HepG2 (cell line): Measurements from ENCODE around the gene KRT84. TPM values are rescaled to one million over a fixed set of nuclear protein-coding genes. Genes with fewer than 3 reads are reported as not detected.

Source experiments
- ATAC-seq: fragments of 200-7000 bp; cut with Tn5 transposase; 3 replicates; pipeline ENCODE4 v1.9.1; 2020; ENCODE audit warnings: mild to moderate bottlenecking, moderate library complexity
- BruUV-seq: library from RNA; stranded (reverse); fragments of 400-500 nt; replicated peaks from 2 replicates; lab custom pipeline; 2021; lab: Mats Ljungman, UMichigan
- CTCF ChIA-PET: fragments of 300-600 bp; formaldehyde crosslinking; extraction: SDS; loops from one replicate; lab custom pipeline; 2021; ENCODE audit warnings: low total read pairs, inconsistent platforms, low intra/inter-chr PET ratio; lab: Yijun Ruan, JAX
- POLR2A ChIA-PET: fragments of 350-600 bp; sonication (Branson Sonifier 250); formaldehyde crosslinking; loops from one replicate; lab custom pipeline; 2020; ENCODE audit warnings: antibody characterized with exemption, inconsistent platforms; lab: Yijun Ruan, JAX
- DNase-seq: peaks from one replicate; pipeline ENCODE4 v3.0.0-alpha.2; 2015; ENCODE audit warnings: low spot score
- FAIRE-seq: peaks from 3 replicates; lab custom pipeline; 2011; peaks lifted over from hg19 to GRCh38; lab: Jason Lieb, UNC
- H2AFZ ChIP-seq: one replicate; pipeline ENCODE4 v1.6.1; 2011; ENCODE audit warnings: low read length, inconsistent platforms
- H3K27ac ChIP-seq: fragments of 300-600 bp; 3 replicates; pipeline ENCODE4 v1.8.0; 2011; ENCODE audit warnings: mixed run types, mild to moderate bottlenecking, mixed read lengths, low read length, inconsistent platforms; ENCODE audit not compliant: insufficient read depth; ENCODE audit errors: extremely low read length
- H3K27me3 ChIP-seq, 2 experiments: fragments of 200-600 bp in 1 of 2; 2 replicates in 1 of 2; 3 replicates in 1 of 2; pipeline versions ENCODE4 v1.6.0 to v1.8.0; 2011; ENCODE audit warnings: low read length in 2 of 2, mild to moderate bottlenecking in 2 of 2, moderate library complexity in 2 of 2, inconsistent platforms in 1 of 2; ENCODE audit not compliant: insufficient read depth in 2 of 2, control insufficient read depth in 1 of 2
- H3K36me3 ChIP-seq, 2 experiments: fragments of 200-600 bp in 1 of 2; replicated peaks in 1 of 2; 2 replicates in 1 of 2; 3 replicates in 1 of 2; pipeline versions ENCODE4 v1.5.1 to v1.8.0; 2011; ENCODE audit warnings: low read length in 2 of 2, inconsistent platforms in 1 of 2; ENCODE audit not compliant: insufficient read depth in 2 of 2, control insufficient read depth in 1 of 2
- H3K4me1 ChIP-seq: 2 replicates; pipeline ENCODE4 v1.5.1; 2012; ENCODE audit warnings: low read length, inconsistent platforms; ENCODE audit not compliant: insufficient read depth
- H3K4me2 ChIP-seq: 2 replicates; pipeline ENCODE4 v1.6.0; 2011; ENCODE audit warnings: low read depth, low read length, inconsistent platforms
- H3K4me3 ChIP-seq, 3 experiments: fragments of 200-600 bp in 1 of 3; sonication (generic), shearing (Covaris generic) in 1 of 3; replicated peaks in 1 of 3; 2 replicates each; pipeline ENCODE4 v1.5.1; 2011 to 2016; ENCODE audit warnings: low read length in 3 of 3, inconsistent platforms in 2 of 3, low read depth in 2 of 3, mild to moderate bottlenecking in 2 of 3, control low read depth in 1 of 3, mixed read lengths in 1 of 3; ENCODE audit not compliant: insufficient read depth in 1 of 3
- H3K79me2 ChIP-seq: one replicate; pipeline ENCODE4 v1.6.1; 2011; ENCODE audit warnings: low read length, inconsistent platforms; ENCODE audit not compliant: insufficient read depth
- H3K9ac ChIP-seq: 2 replicates; pipeline ENCODE4 v1.6.0; 2011; ENCODE audit warnings: mild to moderate bottlenecking, low read depth, low read length, inconsistent platforms; ENCODE audit not compliant: insufficient read depth
- H3K9me3 ChIP-seq: 2 replicates; pipeline ENCODE4 v1.5.1; 2012; ENCODE audit warnings: mild to moderate bottlenecking, low read length
- H4K20me1 ChIP-seq: 2 replicates; pipeline ENCODE4 v1.6.0; 2011; ENCODE audit warnings: inconsistent platforms, mild to moderate bottlenecking, low read length, moderate library complexity; ENCODE audit not compliant: insufficient read depth
- ARID5B ChIP-seq: IDR thresholded peaks from 2 replicates; pipeline ENCODE4 v1.4.0; 2020; ENCODE audit warnings: mild to moderate bottlenecking, missing genetic modification reagents
- GMEB1 ChIP-seq: sonication (generic); formaldehyde crosslinking; IDR thresholded peaks from 2 replicates; pipeline ENCODE4 v1.5.1; 2020; ENCODE audit warnings: missing genetic modification reagents, mild to moderate bottlenecking, borderline replicate concordance
- HNRNPUL1 ChIP-seq: fragments of 200-400 bp; formaldehyde crosslinking; IDR thresholded peaks from 2 replicates; pipeline ENCODE4 v1.6.1; 2017; ENCODE audit warnings: low read depth, mild to moderate bottlenecking, low read length, moderate library complexity
- NFKB2 ChIP-seq: sonication (generic); formaldehyde crosslinking; IDR thresholded peaks from 2 replicates; pipeline ENCODE4 v1.4.0; 2020; ENCODE audit warnings: missing genetic modification reagents, borderline replicate concordance
- NONO ChIP-seq, 2 experiments: fragments of 450-650 bp in 1 of 2; sonication (generic) in 1 of 2; formaldehyde crosslinking in 1 of 2; IDR thresholded peaks in 1 of 2; conservative IDR thresholded peaks in 1 of 2; 2 replicates each; pipeline versions ENCODE4 v1.6.1 to v1.8.0; 2017 to 2022; ENCODE audit warnings: mild to moderate bottlenecking in 1 of 2, missing genetic modification reagents in 1 of 2, moderate library complexity in 1 of 2
- WGBS: methylation state at CpG from one replicate; pipeline ENCODE4 v1.1.6; 2017; ENCODE audit warnings: low lambda C conversion rate; 5-methylcytosine and 5-hydroxymethylcytosine counted together
- in situ Hi-C: cut with HindIII; loops from 2 replicates; pipeline ENCODE4 v1.10.0; 2017; ENCODE audit warnings: low pct_unique_long_range_greater_than_20kb; ENCODE audit not compliant: extremely low pct_ligation_motif_present
- intact Hi-C: fragments of 100-400 bp; cut with micrococcal nuclease; formaldehyde crosslinking; loops from one replicate; pipeline ENCODE4 v1.10.0; 2022; ENCODE audit not compliant: unreplicated experiment
- polyA plus RNA-seq, 8 experiments: library from polyadenylated mRNA; depleted of rRNA in 3 of 8; stranded (reverse) in 7 of 8; unstranded in 1 of 8; fragments of >200 nt; fragmentation: Illumina TruSeq in 4 of 8; extraction: Trizol in 4 of 8; gene quantifications; 2 replicates each; pipeline versions ENCODE4 v1.2.1 to v1.2.3, GENCODE V29; 2011 to 2016; ENCODE audit warnings: low read depth in 4 of 8, missing spikeins in 1 of 8, mixed read lengths in 1 of 8; ENCODE audit not compliant: insufficient read depth in 1 of 8
- total RNA-seq, 5 experiments: library from RNA; depleted of rRNA; stranded (reverse); fragments of >200 nt; fragmentation: Illumina TruSeq; extraction: Trizol; gene quantifications; 2 replicates each; pipeline ENCODE4 v1.2.3, GENCODE V29; 2016; ENCODE audit warnings: low read depth in 1 of 5
- TF ChIP-seq, protein P1 (sequence below): sonication (generic); formaldehyde crosslinking; IDR thresholded peaks from 2 replicates; pipeline ENCODE4 v1.5.1; 2020; ENCODE audit warnings: missing genetic modification reagents, mild to moderate bottlenecking, borderline replicate concordance
- TF ChIP-seq, protein P2 (sequence below): sonication (generic); formaldehyde crosslinking; IDR thresholded peaks from 2 replicates; pipeline ENCODE4 v1.8.0; 2023; ENCODE audit warnings: mild to moderate bottlenecking, missing genetic modification reagents
- TF ChIP-seq, protein P3 (sequence below): sonication (generic); formaldehyde crosslinking; IDR thresholded peaks from 2 replicates; pipeline ENCODE4 v1.4.0; 2020; ENCODE audit warnings: missing genetic modification reagents, mild to moderate bottlenecking, borderline replicate concordance

Gene KRT84
- total and polyA plus RNA-seq, 2 of the 13 experiments (the other 11 are each of a cell fraction or from before 2014, with no cell fraction given) = not detected

- intact Hi-C loops (no loop called here), in situ Hi-C loops (no loop called here)
- ChIA-PET POLR2A (no interaction called here), CTCF (no interaction called here)
- Histone ChIP-seq H3K79me2 (no peaks in the 10 kb centered on the region), H2AFZ (no peak overlapping the region), H3K27ac (no peak overlapping the region), H3K27me3 (peaks cover 3 to 34% of the 10 kb centered on the region in 2 experiments), H3K36me3 (no peaks in the 10 kb centered on the region), H4K20me1 (no peaks in the 10 kb centered on the region), H3K9ac (no peak overlapping the region), H3K9me3 (no peaks in the 10 kb centered on the region), H3K4me3 (no peak overlapping the region), H3K4me1 (peaks cover 10% of the 10 kb centered on the region), H3K4me2 (no peak overlapping the region)
- 59% methylated on average over 6 of the region's 12 CpGs for WGBS
- DNase-seq = no peak
- FAIRE-seq = no peak
- no TSS peak for BruUV-seq
- no peak for ATAC-seq
- TF ChIP-seq GMEB1 (CRISPR knock-in tag) (no peak), ARID5B (no peak), HNRNPUL1 (no peak), NONO (IDR thresholded peaks at IDR 0.05) (no peak), NONO (CRISPR knock-in tag; conservative IDR thresholded peaks at IDR 0.05) (no peak), NFKB2 (CRISPR knock-in tag) (no peak)
- TF ChIP-seq, protein P1, sequence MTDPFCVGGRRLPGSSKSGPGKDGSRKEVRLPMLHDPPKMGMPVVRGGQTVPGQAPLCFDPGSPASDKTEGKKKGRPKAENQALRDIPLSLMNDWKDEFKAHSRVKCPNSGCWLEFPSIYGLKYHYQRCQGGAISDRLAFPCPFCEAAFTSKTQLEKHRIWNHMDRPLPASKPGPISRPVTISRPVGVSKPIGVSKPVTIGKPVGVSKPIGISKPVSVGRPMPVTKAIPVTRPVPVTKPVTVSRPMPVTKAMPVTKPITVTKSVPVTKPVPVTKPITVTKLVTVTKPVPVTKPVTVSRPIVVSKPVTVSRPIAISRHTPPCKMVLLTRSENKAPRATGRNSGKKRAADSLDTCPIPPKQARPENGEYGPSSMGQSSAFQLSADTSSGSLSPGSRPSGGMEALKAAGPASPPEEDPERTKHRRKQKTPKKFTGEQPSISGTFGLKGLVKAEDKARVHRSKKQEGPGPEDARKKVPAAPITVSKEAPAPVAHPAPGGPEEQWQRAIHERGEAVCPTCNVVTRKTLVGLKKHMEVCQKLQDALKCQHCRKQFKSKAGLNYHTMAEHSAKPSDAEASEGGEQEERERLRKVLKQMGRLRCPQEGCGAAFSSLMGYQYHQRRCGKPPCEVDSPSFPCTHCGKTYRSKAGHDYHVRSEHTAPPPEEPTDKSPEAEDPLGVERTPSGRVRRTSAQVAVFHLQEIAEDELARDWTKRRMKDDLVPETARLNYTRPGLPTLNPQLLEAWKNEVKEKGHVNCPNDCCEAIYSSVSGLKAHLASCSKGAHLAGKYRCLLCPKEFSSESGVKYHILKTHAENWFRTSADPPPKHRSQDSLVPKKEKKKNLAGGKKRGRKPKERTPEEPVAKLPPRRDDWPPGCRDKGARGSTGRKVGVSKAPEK (CRISPR knock-in tag) = no peak
- TF ChIP-seq, protein P2, sequence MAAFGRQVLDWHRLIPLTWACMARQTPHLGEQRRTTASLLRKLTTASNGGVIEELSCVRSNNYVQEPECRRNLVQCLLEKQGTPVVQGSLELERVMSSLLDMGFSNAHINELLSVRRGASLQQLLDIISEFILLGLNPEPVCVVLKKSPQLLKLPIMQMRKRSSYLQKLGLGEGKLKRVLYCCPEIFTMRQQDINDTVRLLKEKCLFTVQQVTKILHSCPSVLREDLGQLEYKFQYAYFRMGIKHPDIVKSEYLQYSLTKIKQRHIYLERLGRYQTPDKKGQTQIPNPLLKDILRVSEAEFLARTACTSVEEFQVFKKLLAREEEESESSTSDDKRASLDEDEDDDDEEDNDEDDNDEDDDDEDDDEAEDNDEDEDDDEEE (CRISPR knock-in tag) = no peak
- TF ChIP-seq, protein P3, sequence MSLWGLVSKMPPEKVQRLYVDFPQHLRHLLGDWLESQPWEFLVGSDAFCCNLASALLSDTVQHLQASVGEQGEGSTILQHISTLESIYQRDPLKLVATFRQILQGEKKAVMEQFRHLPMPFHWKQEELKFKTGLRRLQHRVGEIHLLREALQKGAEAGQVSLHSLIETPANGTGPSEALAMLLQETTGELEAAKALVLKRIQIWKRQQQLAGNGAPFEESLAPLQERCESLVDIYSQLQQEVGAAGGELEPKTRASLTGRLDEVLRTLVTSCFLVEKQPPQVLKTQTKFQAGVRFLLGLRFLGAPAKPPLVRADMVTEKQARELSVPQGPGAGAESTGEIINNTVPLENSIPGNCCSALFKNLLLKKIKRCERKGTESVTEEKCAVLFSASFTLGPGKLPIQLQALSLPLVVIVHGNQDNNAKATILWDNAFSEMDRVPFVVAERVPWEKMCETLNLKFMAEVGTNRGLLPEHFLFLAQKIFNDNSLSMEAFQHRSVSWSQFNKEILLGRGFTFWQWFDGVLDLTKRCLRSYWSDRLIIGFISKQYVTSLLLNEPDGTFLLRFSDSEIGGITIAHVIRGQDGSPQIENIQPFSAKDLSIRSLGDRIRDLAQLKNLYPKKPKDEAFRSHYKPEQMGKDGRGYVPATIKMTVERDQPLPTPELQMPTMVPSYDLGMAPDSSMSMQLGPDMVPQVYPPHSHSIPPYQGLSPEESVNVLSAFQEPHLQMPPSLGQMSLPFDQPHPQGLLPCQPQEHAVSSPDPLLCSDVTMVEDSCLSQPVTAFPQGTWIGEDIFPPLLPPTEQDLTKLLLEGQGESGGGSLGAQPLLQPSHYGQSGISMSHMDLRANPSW = no peak
Observed at GRCh38 chr12:52344111-52344510, 41.3 kb downstream of the KRT84 start.
